ENCODE data around the gene IDUA.
"Not testable (repeated sequence)": the region's sequence is repeated elsewhere in the genome, so short reads cannot be mapped to it uniquely, and the experiment has no call there.

IDUA gene

GRCh38 chr4:1052231-1052671 is 65.4 kb downstream of the IDUA start:
- peaks cover 9% of the 10 kb centered on the region for H3K27me3 ChIP-seq (ENCODE audit: insufficient read depth, poor library complexity, severe bottlenecking)
- no peak overlapping the region for H3K27ac ChIP-seq (replicated peaks)

GRCh38 chr4:1053080-1053661 is 66.3 kb downstream of the IDUA start:
- no peak overlapping the region for H3K27ac ChIP-seq (replicated peaks)
- TF ChIP-seq CTCF (IDR thresholded peaks at IDR 0.05; ENCODE audit: insufficient read depth, low read length) = no peak
- no peak for TF ChIP-seq GABPA (IDR thresholded peaks at IDR 0.05; ENCODE audit: low read depth)
- TF ChIP-seq SPI1 (IDR thresholded peaks at IDR 0.05; ENCODE audit: borderline replicate concordance, low read depth) = no peak
- no peak for TF ChIP-seq POLR2AphosphoS5 (IDR thresholded peaks at IDR 0.05; ENCODE audit: low read depth)
- TF ChIP-seq REST (IDR thresholded peaks at IDR 0.05; ENCODE audit: insufficient replicate concordance, low read depth) = no peak
- no peak overlapping the region for H3K4me3 ChIP-seq (replicated peaks; ENCODE audit: insufficient read depth, low read length)
- H3K27me3 ChIP-seq (ENCODE audit: insufficient read depth, poor library complexity, severe bottlenecking) = peaks cover 9% of the 10 kb centered on the region
- no peak for DNase-seq (ENCODE audit: low read depth in 1 of 2, low spot score in 1 of 2)

More at GRCh38 chr4:1052231-1052671, 65.4 kb downstream of the IDUA start:
- no peak overlapping the region for H3K4me3 ChIP-seq (replicated peaks; ENCODE audit: insufficient read depth, low read length)
- no peak for TF ChIP-seq REST (IDR thresholded peaks at IDR 0.05; ENCODE audit: insufficient replicate concordance, low read depth)
- no peak for TF ChIP-seq POLR2AphosphoS5 (IDR thresholded peaks at IDR 0.05; ENCODE audit: low read depth)
- TF ChIP-seq GABPA (IDR thresholded peaks at IDR 0.05; ENCODE audit: low read depth) = no peak
- TF ChIP-seq SPI1 (IDR thresholded peaks at IDR 0.05; ENCODE audit: borderline replicate concordance, low read depth) = no peak
- no peak for TF ChIP-seq CTCF (IDR thresholded peaks at IDR 0.05; ENCODE audit: insufficient read depth, low read length)
- DNase-seq (ENCODE audit: low read depth in 1 of 2, low spot score in 1 of 2) = no peak

- H3K4me3 ChIP-seq (replicated peaks; ENCODE audit: insufficient read depth, low read length); DNase-seq (ENCODE audit: low read depth in 1 of 2, low spot score in 1 of 2); H3K27me3 ChIP-seq (ENCODE audit: insufficient read depth, poor library complexity, severe bottlenecking); H3K27ac ChIP-seq (replicated peaks): not testable (repeated sequence)
These were observed 67.0 kb downstream of the IDUA start for GRCh38 chr4:1053891-1054290.

All from HL-60 (cell line).